H9 (cell line): ENCODE data around the gene DOCK9. TPM values are rescaled to one million over a fixed set of nuclear protein-coding genes. Genes with fewer than 3 reads are reported as not detected.

ENCODE experiments used
- DNase-seq: peaks from one replicate; pipeline ENCODE4 v3.0.0-alpha.2; 2017
- H2AFZ ChIP-seq: one replicate; pipeline ENCODE4 v1.6.1; 2013; ENCODE audit warnings: mild to moderate bottlenecking, low read length, control low read depth, moderate library complexity
- H2AK5ac ChIP-seq: 2 replicates; pipeline ENCODE4 v1.6.1; 2013; ENCODE audit warnings: low read length, control low read depth, mixed read lengths; ENCODE audit not compliant: insufficient read length
- H2BK120ac ChIP-seq: one replicate; pipeline ENCODE4 v1.6.1; 2013; ENCODE audit warnings: low read depth, mild to moderate bottlenecking, low read length, control low read depth, inconsistent platforms; ENCODE audit not compliant: poor library complexity, severe bottlenecking
- H2BK12ac ChIP-seq: 2 replicates; pipeline ENCODE4 v1.6.1; 2013; ENCODE audit warnings: low read length, control low read depth, mixed read lengths, low read depth; ENCODE audit not compliant: insufficient read length
- H2BK15ac ChIP-seq: 2 replicates; pipeline ENCODE4 v1.6.1; 2013; ENCODE audit warnings: low read depth, low read length, control low read depth
- H2BK20ac ChIP-seq: one replicate; pipeline ENCODE4 v1.6.1; 2013; ENCODE audit warnings: low read depth, mild to moderate bottlenecking, low read length, control low read depth, inconsistent platforms; ENCODE audit not compliant: poor library complexity, severe bottlenecking
- H2BK5ac ChIP-seq: 2 replicates; pipeline ENCODE4 v1.6.1; 2013; ENCODE audit warnings: low read length, control low read depth, mixed read lengths; ENCODE audit not compliant: insufficient read length
- H3K14ac ChIP-seq: 2 replicates; pipeline ENCODE4 v1.6.1; 2013; ENCODE audit warnings: low read length, control low read depth; ENCODE audit not compliant: insufficient read depth
- H3K18ac ChIP-seq: 2 replicates; pipeline ENCODE4 v1.6.1; 2013; ENCODE audit warnings: low read depth, mild to moderate bottlenecking, mixed read lengths, low read length, control low read depth; ENCODE audit not compliant: insufficient read length
- H3K23ac ChIP-seq: 2 replicates; pipeline ENCODE4 v1.6.1; 2013; ENCODE audit warnings: low read length, control low read depth, mixed read lengths, low read depth; ENCODE audit not compliant: insufficient read length
- H3K23me2 ChIP-seq: 2 replicates; pipeline ENCODE4 v1.6.1; 2013; ENCODE audit warnings: low read depth, mild to moderate bottlenecking, mixed read lengths, low read length, control low read depth; ENCODE audit not compliant: insufficient read length, poor library complexity, severe bottlenecking
- H3K27ac ChIP-seq: 2 replicates; pipeline ENCODE4 v1.5.1; 2013; ENCODE audit warnings: low read length, control low read depth, mixed read lengths, low read depth; ENCODE audit not compliant: insufficient read length
- H3K27me3 ChIP-seq: 2 replicates; pipeline ENCODE4 v1.6.1; 2013; ENCODE audit warnings: low read length, control low read depth, inconsistent platforms; ENCODE audit not compliant: insufficient read depth
- H3K4ac ChIP-seq: 2 replicates; pipeline ENCODE4 v1.6.1; 2013; ENCODE audit warnings: low read depth, mild to moderate bottlenecking, control low read depth, inconsistent platforms, low read length, moderate library complexity
- H3K4me1 ChIP-seq: 2 replicates; pipeline ENCODE4 v1.6.1; 2013; ENCODE audit warnings: low read length, control low read depth, inconsistent platforms; ENCODE audit not compliant: insufficient read depth
- H3K4me2 ChIP-seq: 2 replicates; pipeline ENCODE4 v1.6.1; 2013; ENCODE audit warnings: low read length, control low read depth, mixed read lengths; ENCODE audit not compliant: insufficient read length, insufficient read depth
- H3K56ac ChIP-seq: 2 replicates; pipeline ENCODE4 v1.6.1; 2013; ENCODE audit warnings: low read depth, mild to moderate bottlenecking, mixed read lengths, low read length, control low read depth; ENCODE audit not compliant: insufficient read length
- H3K79me1 ChIP-seq: 2 replicates; pipeline ENCODE4 v1.6.1; 2013; ENCODE audit warnings: low read depth, mild to moderate bottlenecking, moderate library complexity, low read length, control low read depth, inconsistent platforms; ENCODE audit not compliant: insufficient read depth, poor library complexity, severe bottlenecking
- H3K79me2 ChIP-seq: 2 replicates; pipeline ENCODE4 v1.6.1; 2013; ENCODE audit warnings: low read length, control low read depth, inconsistent platforms; ENCODE audit not compliant: insufficient read depth
- H3K9ac ChIP-seq: 2 replicates; pipeline ENCODE4 v1.6.1; 2013; ENCODE audit warnings: low read length, control low read depth, mixed read lengths; ENCODE audit not compliant: insufficient read length; ENCODE audit errors: extremely low read depth
- H3K9me3 ChIP-seq: one replicate; pipeline ENCODE4 v1.6.1; 2013; ENCODE audit warnings: low read depth, low read length, inconsistent platforms; ENCODE audit not compliant: control insufficient read depth
- H3T11ph ChIP-seq: one replicate; pipeline ENCODE4 v1.6.1; 2013; ENCODE audit warnings: mild to moderate bottlenecking, low read length, control low read depth, inconsistent platforms
- H4K20me1 ChIP-seq: one replicate; pipeline ENCODE4 v1.6.1; 2013; ENCODE audit not compliant: control insufficient read depth, insufficient read length, insufficient read depth
- H4K5ac ChIP-seq: 2 replicates; pipeline ENCODE4 v1.6.1; 2013; ENCODE audit warnings: low read depth, mild to moderate bottlenecking, mixed read lengths, low read length, control low read depth; ENCODE audit not compliant: insufficient read length
- H4K8ac ChIP-seq: replicated peaks from 2 replicates; pipeline ENCODE4 v1.6.1; 2013; ENCODE audit warnings: low read length, control low read depth, mixed read lengths, low read depth; ENCODE audit not compliant: insufficient read length
- H4K91ac ChIP-seq: 2 replicates; pipeline ENCODE4 v1.6.1; 2013; ENCODE audit warnings: low read depth, mild to moderate bottlenecking, moderate library complexity, mixed read lengths, low read length, control low read depth; ENCODE audit not compliant: insufficient read length
- H3K27ac Mint-ChIP-seq, 3 experiments: 2 replicates in 2 of 3; 3 replicates in 1 of 3; pipeline ENCODE4 v1.8.0; 2020 to 2021; ENCODE audit warnings: mixed read lengths in 3 of 3, mild to moderate bottlenecking in 1 of 3, moderate library complexity in 1 of 3
- H3K27me3 Mint-ChIP-seq: 2 replicates; pipeline ENCODE4 v1.8.0; 2021; ENCODE audit warnings: low read depth, mild to moderate bottlenecking, moderate library complexity, mixed read lengths
- H3K36me3 Mint-ChIP-seq, 3 experiments: 2 replicates in 2 of 3; 3 replicates in 1 of 3; pipeline ENCODE4 v1.8.0; 2020 to 2021; ENCODE audit warnings: low read depth in 3 of 3, mixed read lengths in 3 of 3; ENCODE audit not compliant: insufficient read depth in 1 of 3
- H3K4me1 Mint-ChIP-seq, 2 experiments: 2 replicates each; pipeline ENCODE4 v1.8.0; 2020; ENCODE audit warnings: mixed read lengths in 2 of 2
- H3K4me3 Mint-ChIP-seq, 2 experiments: 2 replicates in 1 of 2; 3 replicates in 1 of 2; pipeline ENCODE4 v1.8.0; 2020 to 2021; ENCODE audit warnings: mild to moderate bottlenecking in 2 of 2, mixed read lengths in 2 of 2, moderate library complexity in 1 of 2
- H3K9me3 Mint-ChIP-seq, 2 experiments: 2 replicates in 1 of 2; 3 replicates in 1 of 2; pipeline ENCODE4 v1.8.0; 2020; ENCODE audit warnings: mild to moderate bottlenecking in 2 of 2, mixed read lengths in 2 of 2, moderate library complexity in 1 of 2
- CTCF ChIP-seq: fragments of 200-600 bp; sonication (generic); conservative IDR thresholded peaks from 3 replicates; pipeline ENCODE4 v1.8.0; 2021; ENCODE audit warnings: antibody characterized with exemption, mild to moderate bottlenecking
- WGBS: extraction: QIAGEN DNeasy Blood & Tissue Kit; methylation state at CpG from one replicate; pipeline ENCODE4 v1.1.7; 2013; ENCODE audit warnings: missing lambda C conversion rate, low lambda C conversion rate, mixed read lengths; ENCODE audit not compliant: insufficient read length; ENCODE audit errors: extremely low coverage; 5-methylcytosine and 5-hydroxymethylcytosine counted together
- total RNA-seq: library from RNA; stranded (reverse); gene quantifications from 2 replicates; pipeline ENCODE4 v1.2.1, GENCODE V29; 2021

The DOCK9 gene
- total RNA-seq, 1 experiment from 2014 or later: 23.0 TPM

GRCh38 chr13:98787173-98787572, 190.7 kb downstream of the DOCK9 start:
- no peak overlapping the region for H3K18ac ChIP-seq
- Mint-ChIP-seq H3K36me3 (no peaks in the 10 kb centered on the region), H3K27ac (no peak overlapping the region; a peak in 1 of 7 replicates), H3K4me3 (no peak overlapping the region), H3K4me1 (peaks cover 4 to 8% of the 10 kb centered on the region in 2 experiments; a peak in 1 of 4 replicates), H3K27me3 (no peaks in the 10 kb centered on the region; the same call in 1 of the 2 replicates), H3K9me3 (peaks cover 0 to 2% of the 10 kb centered on the region in 2 experiments; a peak in 1 of 5 replicates)
- H2BK12ac ChIP-seq: no peak overlapping the region
- H2BK20ac ChIP-seq: no peak overlapping the region
- H3K23ac ChIP-seq: no peak overlapping the region
- H3K4me2 ChIP-seq: no peak overlapping the region
- H3K23me2 ChIP-seq: no peaks in the 10 kb centered on the region
- H3K79me2 ChIP-seq: 0 out of 2 replicates have a peak, but pooled peaks cover 1% of the 10 kb centered on the region
- H2BK5ac ChIP-seq: no peak overlapping the region
- H2AFZ ChIP-seq: no peak overlapping the region
- no peak overlapping the region for H3K4ac ChIP-seq
- H3T11ph ChIP-seq: no peak overlapping the region
- H3K27me3 ChIP-seq: no peaks in the 10 kb centered on the region
- H3K56ac ChIP-seq: no peak overlapping the region
- H3K9ac ChIP-seq: no peak overlapping the region
- no peaks in the 10 kb centered on the region for H3K9me3 ChIP-seq
- no peak overlapping the region for H2BK15ac ChIP-seq
- no peak for TF ChIP-seq CTCF
- H4K8ac ChIP-seq: no peak overlapping the region
- H4K91ac ChIP-seq: no peak overlapping the region
- H4K5ac ChIP-seq: no peak overlapping the region
- WGBS: no CpG with 5 or more reads among the region's 10 CpGs
- no peak overlapping the region for H3K27ac ChIP-seq
- H3K14ac ChIP-seq: no peak overlapping the region
- DNase-seq: no peak
- no peak overlapping the region for H2AK5ac ChIP-seq
- no peaks in the 10 kb centered on the region for H3K4me1 ChIP-seq
- no peaks in the 10 kb centered on the region for H3K79me1 ChIP-seq
- no peaks in the 10 kb centered on the region for H4K20me1 ChIP-seq
- H2BK120ac ChIP-seq: no peak overlapping the region
